GM19438 (cell line): ENCODE data around the gene COX14.
"Not testable (repeated sequence)": the region's sequence is repeated elsewhere in the genome, so short reads cannot be mapped to it uniquely, and the experiment has no call there.

Source experiments
- ATAC-seq: cut with Tn5 transposase; IDR thresholded peaks from one replicate; pipeline ENCODE4 v1.9.1; 2021; ENCODE audit warnings: low read depth; ENCODE audit not compliant: unreplicated experiment

COX14 gene

GRCh38 chr12:50151047-50151687, 39.1 kb downstream of the COX14 start:
- ATAC-seq, result no peak

- ATAC-seq, result not testable (repeated sequence)
These were observed 42.9 kb downstream of the COX14 start for GRCh38 chr12:50154947-50155346.

- no peak for ATAC-seq
These were observed 44.6 kb downstream of the COX14 start for GRCh38 chr12:50156641-50157040.

GRCh38 chr12:50157259-50157658, 45.2 kb downstream of the COX14 start:
- no peak for ATAC-seq

- no peak for ATAC-seq
These were observed 48.6 kb downstream of the COX14 start for GRCh38 chr12:50160643-50161042.

GRCh38 chr12:50162230-50162629, 50.2 kb downstream of the COX14 start:
- no peak for ATAC-seq

GRCh38 chr12:50164963-50165362, 52.9 kb downstream of the COX14 start:
- ATAC-seq, result no peak

- no peak for ATAC-seq
These were observed 54.7 kb downstream of the COX14 start for GRCh38 chr12:50166799-50167048.

- peak; percentile 97 for ATAC-seq
These were observed 55.2 kb downstream of the COX14 start, which contains the start of gene CERS5 for GRCh38 chr12:50167049-50167828. Gene CERS5, minus strand, starts transcription at chr12:50167369. Its CDS starts 72 bp downstream, at chr12:50167297.
